Cortex of kidney (tissue), 1 donor: ENCODE results near the gene ABLIM3.
"Not testable (repeated sequence)": the region's sequence is repeated elsewhere in the genome, so short reads cannot be mapped to it uniquely, and the experiment has no call there.

Experiments
- DNase-seq: peaks from one replicate; lab custom pipeline; 2025; lab: John Stamatoyannopoulos, UW

The ABLIM3 gene

DNA sequence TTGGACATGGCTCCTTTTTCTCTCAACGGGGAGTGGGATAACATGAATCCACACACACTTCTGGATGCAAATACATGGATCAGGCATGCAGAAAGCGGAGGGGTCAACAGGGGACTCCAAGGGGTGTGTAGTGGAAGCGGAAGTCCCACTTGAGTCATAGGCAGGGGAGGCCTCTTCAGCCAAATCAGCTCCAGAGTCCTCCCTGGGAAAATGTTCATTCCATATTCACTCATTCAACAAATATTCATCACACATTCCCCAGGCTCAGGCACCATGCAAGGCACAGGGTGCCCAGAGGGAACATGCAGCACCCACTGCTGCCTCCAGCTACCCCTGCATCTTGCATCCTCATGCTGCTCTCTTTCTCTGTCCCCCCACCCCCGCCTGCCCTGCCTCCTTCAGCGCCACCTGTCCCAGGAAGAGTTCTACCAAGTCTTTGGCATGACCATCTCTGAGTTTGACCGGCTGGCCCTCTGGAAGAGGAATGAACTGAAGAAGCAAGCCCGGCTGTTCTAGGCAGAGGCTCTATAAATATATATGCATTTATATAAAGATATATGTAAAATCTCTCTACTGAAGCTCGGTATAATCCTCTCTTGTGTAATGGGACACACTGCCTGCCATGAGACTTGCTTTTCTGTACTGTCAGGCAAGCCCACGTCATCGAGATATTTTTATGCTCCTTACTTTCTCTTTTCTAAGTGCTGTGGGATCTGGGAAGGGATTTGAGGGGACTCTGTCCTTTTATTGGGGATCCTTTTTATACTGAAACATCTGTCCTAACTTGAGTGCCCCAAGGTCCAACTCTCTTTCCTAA is 116.8 kb downstream of the ABLIM3 start:
- DNase-seq, result no peak

DNA sequence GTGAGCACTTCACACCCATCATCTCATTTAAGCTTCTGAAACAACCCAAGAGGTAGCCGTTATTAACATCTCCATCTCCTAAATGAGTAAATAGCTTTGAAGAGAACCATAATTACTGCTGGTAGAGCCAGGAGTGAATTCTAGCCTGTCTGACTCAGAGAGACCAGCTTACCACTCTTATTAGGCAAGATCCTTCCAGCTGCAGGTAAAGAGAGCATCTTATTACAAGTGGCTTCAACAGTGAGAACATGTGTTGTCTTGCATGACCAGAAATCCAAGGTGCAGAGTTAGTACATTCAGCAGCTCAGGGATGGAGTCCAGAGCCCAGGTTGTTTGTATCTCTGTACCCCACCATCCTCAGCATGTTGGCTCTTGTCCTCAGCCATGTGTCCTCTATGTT is 119.5 kb downstream of the ABLIM3 start:
- no peak for DNase-seq

DNA sequence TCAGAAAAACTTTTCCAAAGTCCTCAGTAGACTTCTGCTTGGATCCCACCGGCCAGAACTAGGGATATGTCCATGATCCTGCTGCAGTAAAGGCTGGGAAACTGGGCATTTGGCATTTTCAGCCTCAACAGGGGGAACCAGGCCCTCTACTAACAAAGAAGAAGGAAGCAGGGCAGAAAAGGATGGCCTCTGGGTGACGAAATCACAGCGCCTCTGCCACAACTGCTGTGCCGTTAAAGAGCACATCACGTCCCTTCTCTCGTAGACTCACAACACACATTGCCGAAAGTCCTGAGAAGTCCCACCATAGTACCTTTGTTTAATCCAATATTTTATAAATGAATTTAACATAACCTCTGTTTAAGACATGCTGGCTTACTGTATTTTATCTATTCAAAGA is 120.0 kb downstream of the ABLIM3 start:
- DNase-seq, result no peak

DNA sequence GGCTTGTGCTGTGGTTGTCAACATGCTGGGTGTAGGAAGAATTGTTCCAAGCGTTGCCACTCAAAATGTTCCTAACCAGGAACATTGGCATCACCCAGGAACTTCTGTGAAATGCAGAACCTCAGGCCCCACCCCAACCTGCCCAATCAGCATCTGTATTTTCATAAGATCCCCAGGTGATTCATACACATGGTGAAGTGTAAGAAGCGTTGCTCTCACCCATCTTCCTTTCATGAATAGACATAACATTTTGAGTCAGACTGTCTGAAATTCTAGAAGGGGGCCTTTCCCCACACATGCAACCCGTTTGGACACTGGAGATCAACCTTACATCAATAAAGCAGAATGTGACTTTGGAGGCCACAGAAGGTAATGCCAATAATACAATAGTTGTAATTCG is 121.0 kb downstream of the ABLIM3 start:
- DNase-seq, result no peak

GRCh38 chr5:149264439-149265067 is 123.3 kb downstream of the ABLIM3 start:
- DNase-seq, result no peak

DNA sequence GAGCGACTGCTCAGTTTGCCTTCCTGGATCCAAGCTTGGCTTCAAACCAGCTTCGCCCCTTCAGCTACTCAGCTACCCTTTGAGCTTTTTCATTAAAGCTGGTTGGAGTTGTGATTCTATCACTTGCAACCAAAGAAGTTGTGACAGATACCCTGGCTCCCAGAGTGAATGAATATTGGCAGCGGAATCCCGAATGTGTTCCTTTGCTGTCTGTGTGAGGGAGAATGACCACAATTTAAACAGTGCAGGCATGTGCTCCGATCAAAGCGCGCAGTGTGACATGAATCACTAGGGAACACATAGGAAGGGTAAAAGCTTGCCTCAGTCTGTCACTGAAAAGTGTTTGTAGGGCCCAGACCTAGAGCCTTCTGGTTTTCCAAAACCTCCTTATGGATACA is 123.8 kb downstream of the ABLIM3 start:
- no peak for DNase-seq

- DNase-seq, result no peak
Measured at GRCh38 chr5:149265597-149265996, 124.3 kb downstream of the ABLIM3 start.

- no peak for DNase-seq
Measured at GRCh38 chr5:149267241-149267973, 126.1 kb downstream of the ABLIM3 start.

DNA sequence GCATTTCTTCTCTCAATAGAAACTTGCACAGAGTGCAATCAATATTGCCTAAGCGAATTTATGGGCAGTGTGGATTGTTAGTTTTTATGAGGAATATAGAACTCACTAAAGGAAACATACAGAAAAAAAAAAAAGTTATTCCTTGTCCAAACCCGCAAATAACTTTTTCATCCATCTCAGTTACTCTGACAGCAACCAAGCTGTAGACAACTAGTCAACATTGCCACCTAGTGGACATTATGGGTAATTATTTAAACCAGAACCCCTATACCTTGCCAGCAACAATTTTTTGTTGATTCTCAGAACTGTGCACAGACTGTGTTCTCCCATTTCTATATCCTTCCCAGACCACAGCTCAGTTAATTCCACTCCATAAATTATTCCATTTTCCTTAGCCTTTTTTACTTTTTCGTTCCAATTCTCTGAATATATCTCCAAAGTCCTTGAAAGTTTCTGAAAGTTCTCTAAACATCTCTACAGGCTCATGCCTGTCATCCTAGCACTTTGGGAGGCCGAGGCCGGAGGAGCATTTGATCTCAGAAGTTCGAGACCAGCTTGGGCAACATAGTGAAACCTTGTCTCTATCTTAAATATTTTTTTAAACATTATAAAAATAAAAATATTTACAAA is 127.8 kb downstream of the ABLIM3 start:
- no peak for DNase-seq

- no peak for DNase-seq
Measured at GRCh38 chr5:149271195-149271715, 130.0 kb downstream of the ABLIM3 start.

DNA sequence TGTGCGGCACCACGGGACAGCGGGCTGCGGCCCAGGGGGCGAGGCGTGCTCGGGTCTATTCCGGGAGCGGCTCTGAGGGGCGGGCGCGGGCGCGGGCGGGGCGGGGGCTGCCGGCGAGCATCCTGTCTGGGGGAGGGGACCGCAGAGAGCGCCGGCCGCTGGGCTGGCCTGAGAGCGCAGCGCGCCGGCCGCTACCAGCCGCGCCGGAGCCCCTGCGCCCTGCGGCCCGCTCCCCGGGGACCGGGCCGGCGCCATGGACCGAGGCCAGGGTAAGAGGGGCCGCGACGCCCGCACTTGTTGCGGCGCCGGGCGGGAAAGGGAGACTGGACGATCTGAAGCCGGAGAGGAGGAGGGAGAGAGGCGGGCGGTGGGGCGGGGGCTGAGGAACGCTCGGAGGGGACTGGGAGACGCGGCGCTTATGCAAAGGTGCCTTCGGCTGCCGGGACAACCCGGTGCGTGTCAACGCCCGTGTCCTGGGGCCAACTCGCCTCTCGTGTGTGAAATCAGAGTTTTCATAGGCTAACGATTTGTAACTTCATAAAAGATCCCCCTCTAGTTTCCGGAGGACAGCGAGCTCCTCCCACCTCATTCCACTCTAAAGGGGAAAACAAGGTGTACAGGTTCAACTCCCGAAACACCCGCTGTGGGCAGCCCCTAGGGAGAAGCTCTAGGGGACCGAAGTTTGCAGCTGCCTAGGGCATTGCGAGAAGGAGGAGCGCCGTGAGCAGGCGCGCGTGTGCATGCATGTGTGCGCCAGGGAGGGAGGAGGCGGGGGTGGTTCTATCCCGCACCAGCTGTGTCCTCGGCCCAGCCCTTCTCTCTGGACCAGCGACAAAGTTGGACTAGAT is 130.6 kb downstream of the ABLIM3 start, which contains the start of gene AFAP1L1:
TSS of gene AFAP1L1 (plus strand) at position 144 of the 848 bp plus-strand sequence. CDS start at position 254, 110 bp downstream.
- DNase-seq, result no peak

GRCh38 chr5:149272781-149273180 is 131.5 kb downstream of the ABLIM3 start:
- DNase-seq, result not testable (repeated sequence)

DNA sequence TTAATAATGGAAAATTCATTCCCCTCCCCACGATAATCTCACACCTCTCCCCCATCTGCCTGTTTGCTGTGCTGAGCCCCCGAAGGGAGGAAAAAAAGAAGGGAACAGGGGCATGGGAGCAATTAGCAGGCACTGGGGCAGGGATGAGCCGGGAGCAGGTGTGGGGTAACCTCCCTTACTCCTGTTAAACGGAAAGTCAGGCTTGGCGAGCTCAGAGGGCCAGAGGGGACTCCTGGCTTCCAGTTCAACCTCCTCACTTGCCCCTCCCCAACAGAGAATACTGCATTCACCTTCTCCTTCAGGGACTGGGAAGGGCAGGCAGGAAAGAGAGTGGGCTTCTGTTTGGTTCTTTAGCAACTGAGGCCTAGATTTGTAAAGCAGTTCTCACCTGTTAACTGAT is 131.9 kb downstream of the ABLIM3 start:
- DNase-seq, result no peak

DNA sequence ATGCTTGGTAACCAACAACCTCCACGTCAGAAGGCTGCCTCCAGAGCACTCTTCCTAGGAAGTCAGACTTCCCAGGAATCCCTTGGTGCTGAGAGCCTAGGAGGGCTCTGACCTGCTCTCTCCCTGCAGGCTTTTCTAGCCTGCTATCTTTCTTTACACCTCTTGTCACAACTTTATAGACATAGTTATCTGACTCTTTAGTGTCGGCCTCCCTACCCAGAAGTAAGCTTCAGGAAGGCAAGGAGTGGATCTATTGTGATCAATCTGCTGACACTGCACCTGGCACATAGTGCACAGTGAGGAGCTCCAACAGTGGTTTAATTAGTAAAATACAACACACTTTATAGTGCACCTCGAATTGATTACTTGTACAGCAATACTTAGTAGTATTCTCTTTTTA is 132.7 kb downstream of the ABLIM3 start:
- DNase-seq, result no peak

DNA sequence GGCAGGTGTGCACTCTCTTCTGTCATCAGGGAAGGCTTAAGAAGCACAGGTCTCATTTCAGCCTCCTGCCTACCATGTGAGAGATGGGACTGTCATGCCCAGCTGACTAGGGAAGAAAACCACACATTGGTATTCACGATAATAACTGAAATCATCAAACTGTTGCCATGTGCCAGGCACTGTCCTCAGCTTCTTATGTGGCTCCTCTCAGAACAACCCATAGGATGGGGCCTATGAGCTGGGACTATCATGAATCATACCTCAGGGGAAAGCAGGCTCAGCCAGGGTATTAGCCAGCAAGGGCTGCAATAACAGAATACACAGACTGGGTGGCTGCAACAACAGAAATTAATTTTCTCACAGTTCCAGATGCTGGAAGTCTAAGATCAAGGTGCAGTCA is 133.6 kb downstream of the ABLIM3 start:
- no peak for DNase-seq

DNA sequence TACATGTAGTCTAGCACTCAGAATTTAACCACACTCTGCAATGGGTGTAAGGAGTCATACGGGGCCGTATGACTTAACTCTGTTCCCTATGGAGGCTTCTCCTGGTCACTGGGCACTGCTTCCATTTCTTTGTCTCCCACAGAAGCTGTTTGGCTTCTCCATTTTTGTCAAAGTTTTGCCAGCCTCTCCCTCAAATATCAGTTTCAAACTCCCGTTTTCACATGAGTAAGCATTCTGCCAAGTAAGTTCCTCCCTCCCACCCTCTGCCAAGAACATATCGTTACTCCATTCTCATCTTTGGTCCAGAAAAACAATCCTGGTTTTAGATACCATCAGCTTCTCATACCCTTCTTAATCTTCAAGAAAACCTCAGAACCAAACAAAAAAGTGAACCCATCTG is 136.5 kb downstream of the ABLIM3 start:
- no peak for DNase-seq

- DNase-seq, result no peak
Measured at GRCh38 chr5:149278451-149279210, 137.3 kb downstream of the ABLIM3 start.

DNA sequence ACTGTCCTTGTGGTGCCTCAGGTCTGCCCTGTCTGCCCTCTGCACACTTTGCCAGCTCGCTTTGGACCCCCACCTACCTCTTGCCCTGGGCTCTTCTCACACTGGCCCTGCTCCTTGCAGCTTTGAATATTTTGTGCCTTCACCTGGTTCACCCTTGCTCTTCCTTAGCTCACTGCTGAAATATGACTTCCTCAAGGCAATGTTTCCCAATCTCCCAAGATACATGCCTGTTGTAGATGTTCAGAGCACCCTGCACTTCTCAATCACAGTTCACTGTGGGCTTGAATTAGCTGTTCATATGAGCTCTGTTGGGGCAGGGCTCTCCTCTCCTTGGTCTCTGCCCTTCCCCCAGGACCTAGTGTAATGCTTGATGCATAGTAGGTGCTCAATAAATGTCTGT is 138.4 kb downstream of the ABLIM3 start:
- DNase-seq, result no peak

- DNase-seq, result no peak
Measured at GRCh38 chr5:149280124-149280523, 138.8 kb downstream of the ABLIM3 start.

DNA sequence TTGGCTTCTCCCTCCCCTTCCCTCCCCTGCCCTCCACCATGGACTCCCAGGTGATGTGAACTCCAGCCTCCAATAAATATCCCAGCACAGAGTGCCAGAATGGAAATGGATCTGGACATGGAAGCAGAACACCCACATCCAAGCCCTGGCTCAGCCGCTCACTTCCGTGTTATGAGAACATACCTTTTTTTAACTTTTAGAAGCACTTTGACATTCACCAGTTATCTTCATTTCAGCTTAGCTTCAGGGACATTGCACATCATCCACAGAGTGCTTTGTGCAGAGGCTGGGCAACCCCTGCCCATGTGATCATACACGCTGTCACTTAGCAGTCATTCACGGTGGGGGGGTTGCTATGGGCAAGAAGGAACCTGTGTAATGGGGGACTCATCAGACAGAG is 139.5 kb downstream of the ABLIM3 start:
- no peak for DNase-seq
